Measurements from ENCODE around the gene ZSCAN12.
A peak's percentile ranks its signal among the peaks of the same experiment; 100 is the strongest.

Gene ZSCAN12

DNA sequence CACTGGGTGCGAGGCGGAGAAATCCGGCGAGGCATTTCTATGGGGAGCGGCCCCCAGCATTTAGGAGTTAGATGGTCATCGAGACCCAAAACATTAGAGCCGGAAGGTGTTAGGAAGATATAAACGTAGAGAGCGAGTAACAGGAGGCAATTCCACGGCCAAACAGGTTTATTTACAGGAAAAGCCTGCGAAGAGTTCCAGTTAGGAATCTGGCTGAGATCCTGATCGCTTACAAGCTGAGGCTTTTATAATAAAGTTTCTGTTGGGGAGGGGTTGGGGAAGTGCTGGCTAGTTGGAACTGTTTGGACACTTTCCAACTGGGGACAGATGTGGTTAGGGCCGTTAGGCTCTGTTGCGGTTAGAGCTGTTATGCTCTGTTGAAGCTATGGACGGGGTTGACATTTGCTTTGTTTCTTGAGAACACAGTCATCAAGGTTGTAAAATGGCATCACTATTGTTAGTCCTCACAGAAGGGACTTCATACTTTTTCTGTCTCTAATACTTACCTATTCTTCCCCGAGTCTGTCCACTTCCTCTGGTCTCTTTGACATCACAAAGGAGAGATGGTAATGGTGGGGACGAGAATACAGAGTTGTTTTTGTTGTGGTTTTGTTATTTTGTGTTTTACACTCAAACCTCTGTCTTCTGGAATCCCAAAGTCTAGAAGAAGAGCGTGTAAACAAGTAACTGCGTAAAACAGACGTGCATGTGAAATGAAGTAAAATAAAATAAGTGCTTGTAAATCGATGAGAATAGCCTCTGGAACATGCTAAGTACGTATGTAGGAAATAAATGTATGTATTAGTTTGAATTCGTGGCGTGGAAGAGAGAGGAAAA, 63.0 kb downstream of the ZSCAN12 start:
- no peaks in the 10 kb centered on the region for H3K36me3 ChIP-seq (ENCODE audit: insufficient read depth, low read length)
- H4K20me1 ChIP-seq (ENCODE audit: insufficient read depth, low read length, poor library complexity, severe bottlenecking), result no peaks in the 10 kb centered on the region
- H3F3A ChIP-seq (ENCODE audit: low read depth), result peaks cover 2% of the 10 kb centered on the region; the same call in 1 of the 2 replicates
- H3K79me2 ChIP-seq (ENCODE audit: insufficient read depth, low read length), result peaks cover 16% of the 10 kb centered on the region
- H3K4me3 ChIP-seq (ENCODE audit: low read length, poor library complexity, severe bottlenecking), result peak overlapping the region; percentile 91
- peaks cover 32% of the 10 kb centered on the region for H3K4me1 ChIP-seq (ENCODE audit: insufficient read depth, low read length, poor library complexity, severe bottlenecking)
- TF ChIP-seq EZH2phosphoT487 (IDR thresholded peaks at IDR 0.05; ENCODE audit: borderline replicate concordance), result no peak
- TF ChIP-seq, protein P1, sequence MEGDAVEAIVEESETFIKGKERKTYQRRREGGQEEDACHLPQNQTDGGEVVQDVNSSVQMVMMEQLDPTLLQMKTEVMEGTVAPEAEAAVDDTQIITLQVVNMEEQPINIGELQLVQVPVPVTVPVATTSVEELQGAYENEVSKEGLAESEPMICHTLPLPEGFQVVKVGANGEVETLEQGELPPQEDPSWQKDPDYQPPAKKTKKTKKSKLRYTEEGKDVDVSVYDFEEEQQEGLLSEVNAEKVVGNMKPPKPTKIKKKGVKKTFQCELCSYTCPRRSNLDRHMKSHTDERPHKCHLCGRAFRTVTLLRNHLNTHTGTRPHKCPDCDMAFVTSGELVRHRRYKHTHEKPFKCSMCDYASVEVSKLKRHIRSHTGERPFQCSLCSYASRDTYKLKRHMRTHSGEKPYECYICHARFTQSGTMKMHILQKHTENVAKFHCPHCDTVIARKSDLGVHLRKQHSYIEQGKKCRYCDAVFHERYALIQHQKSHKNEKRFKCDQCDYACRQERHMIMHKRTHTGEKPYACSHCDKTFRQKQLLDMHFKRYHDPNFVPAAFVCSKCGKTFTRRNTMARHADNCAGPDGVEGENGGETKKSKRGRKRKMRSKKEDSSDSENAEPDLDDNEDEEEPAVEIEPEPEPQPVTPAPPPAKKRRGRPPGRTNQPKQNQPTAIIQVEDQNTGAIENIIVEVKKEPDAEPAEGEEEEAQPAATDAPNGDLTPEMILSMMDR (conservative IDR thresholded peaks at IDR 0.05; ENCODE audit: low read length), result no peak
- H3K9me3 ChIP-seq (ENCODE audit: insufficient read depth, low read depth, low read length), result peaks cover 12% of the 10 kb centered on the region; the same call in 1 of the 2 replicates
- H2AFZ ChIP-seq (ENCODE audit: low read length), result no peak overlapping the region
- no peaks in the 10 kb centered on the region for H3K27me3 ChIP-seq (ENCODE audit: insufficient read depth, low read length, poor library complexity, severe bottlenecking)
- no peaks in the 10 kb centered on the region for H3K9me2 ChIP-seq (replicated peaks; ENCODE audit: low read depth, low read length)
- peak overlapping the region; percentile 99 for H3K9ac ChIP-seq (ENCODE audit: low read depth, low read length, poor library complexity, severe bottlenecking)
- H3K4me2 ChIP-seq (ENCODE audit: low read depth, low read length, poor library complexity, severe bottlenecking), result peak overlapping the region; percentile 99

DNA sequence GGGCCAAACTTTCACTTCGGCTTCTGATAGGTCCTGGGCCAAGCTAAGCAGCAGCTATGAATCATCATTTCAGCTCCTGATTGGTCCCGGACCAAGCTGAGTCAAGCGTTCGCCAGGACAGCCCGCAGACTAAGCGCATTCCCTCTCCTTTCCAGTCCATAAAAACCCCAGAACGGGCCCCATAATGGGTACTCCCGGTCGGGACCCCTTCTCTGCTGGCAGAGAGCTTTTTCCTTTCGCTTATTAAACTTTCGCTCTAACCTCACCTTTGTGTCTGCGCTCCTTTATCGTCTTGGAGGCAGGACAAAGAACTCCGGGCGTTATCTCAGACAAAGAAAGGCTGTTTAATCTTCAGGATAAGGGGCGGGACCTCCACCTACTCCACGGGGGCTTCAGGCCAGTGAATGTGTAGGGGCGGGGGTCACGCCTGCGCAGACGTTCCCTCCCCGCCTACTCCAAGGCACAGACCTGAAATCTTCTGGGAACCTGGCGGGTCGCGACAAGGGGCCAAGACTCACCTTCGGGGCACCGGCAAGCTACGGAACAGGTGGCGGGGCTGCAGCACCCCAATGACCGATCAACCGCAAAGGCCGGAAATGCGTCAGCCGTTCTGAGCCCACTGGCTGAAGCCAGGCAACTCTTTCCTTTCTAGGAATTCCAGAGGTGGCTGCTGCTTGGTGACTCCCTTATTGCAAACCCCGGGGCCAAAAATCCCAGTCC, 63.8 kb downstream of the ZSCAN12 start, which contains the start of gene ZSCAN31:
Gene ZSCAN31, minus strand, starts transcription at position 585 of the 720 bp plus-strand sequence. CDS start 6,465 bp downstream, outside the sequence.
- TF ChIP-seq EZH2phosphoT487 (IDR thresholded peaks at IDR 0.05; ENCODE audit: borderline replicate concordance), result no peak
- TF ChIP-seq, protein P1 (conservative IDR thresholded peaks at IDR 0.05; ENCODE audit: low read length), result no peak
- H3K36me3 ChIP-seq (ENCODE audit: insufficient read depth, low read length), result no peaks in the 10 kb centered on the region
- peaks cover 11% of the 10 kb centered on the region; the same call in 1 of the 2 replicates for H3K9me3 ChIP-seq (ENCODE audit: insufficient read depth, low read depth, low read length)
- no peaks in the 10 kb centered on the region for H4K20me1 ChIP-seq (ENCODE audit: insufficient read depth, low read length, poor library complexity, severe bottlenecking)
- peak within 1 kb of the TSS; percentile 99 for H3K4me2 ChIP-seq (ENCODE audit: low read depth, low read length, poor library complexity, severe bottlenecking)
- H3K79me2 ChIP-seq (ENCODE audit: insufficient read depth, low read length), result peaks cover 16% of the 10 kb centered on the region
- peak within 1 kb of the TSS; percentile 99 for H3K9ac ChIP-seq (ENCODE audit: low read depth, low read length, poor library complexity, severe bottlenecking)
- no peaks in the 10 kb centered on the region for H3K9me2 ChIP-seq (replicated peaks; ENCODE audit: low read depth, low read length)
- peaks cover 2% of the 10 kb centered on the region; the same call in 1 of the 2 replicates for H3F3A ChIP-seq (ENCODE audit: low read depth)
- peaks cover 32% of the 10 kb centered on the region for H3K4me1 ChIP-seq (ENCODE audit: insufficient read depth, low read length, poor library complexity, severe bottlenecking)
- peak within 1 kb of the TSS; percentile 57 for H2AFZ ChIP-seq (ENCODE audit: low read length)
- no peaks in the 10 kb centered on the region for H3K27me3 ChIP-seq (ENCODE audit: insufficient read depth, low read length, poor library complexity, severe bottlenecking)
- H3K4me3 ChIP-seq (ENCODE audit: low read length, poor library complexity, severe bottlenecking), result peak within 1 kb of the TSS; percentile 91

DNA sequence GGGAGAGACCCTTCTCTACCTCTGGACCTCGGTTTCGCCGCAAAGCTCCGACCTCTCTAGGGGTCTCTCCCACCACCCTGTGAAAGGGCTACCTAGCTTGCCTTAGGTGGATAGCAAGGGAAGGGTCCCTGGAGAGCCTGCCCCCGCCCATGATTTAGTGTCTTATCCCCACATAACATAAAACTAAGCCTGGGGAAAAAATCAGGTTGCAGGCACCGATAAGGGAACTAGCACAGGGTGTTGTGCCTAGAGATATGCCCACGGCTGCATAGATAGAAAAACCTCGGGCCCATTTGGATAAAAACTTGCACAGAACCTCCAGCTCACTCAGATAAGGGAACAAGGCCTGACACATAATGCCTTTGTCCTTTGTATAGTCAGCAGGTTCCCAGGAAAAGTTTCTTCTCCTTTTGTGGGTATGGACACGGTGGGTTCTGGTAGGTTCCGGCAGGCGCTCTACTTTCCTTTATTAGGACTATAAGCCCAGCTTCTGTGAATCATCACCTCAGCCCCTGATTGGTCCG, 64.4 kb downstream of the ZSCAN12 start:
- peaks cover 16% of the 10 kb centered on the region for H3K79me2 ChIP-seq (ENCODE audit: insufficient read depth, low read length)
- TF ChIP-seq, protein P1 (conservative IDR thresholded peaks at IDR 0.05; ENCODE audit: low read length), result no peak
- TF ChIP-seq EZH2phosphoT487 (IDR thresholded peaks at IDR 0.05; ENCODE audit: borderline replicate concordance), result no peak
- peaks cover 2% of the 10 kb centered on the region; the same call in 1 of the 2 replicates for H3F3A ChIP-seq (ENCODE audit: low read depth)
- H3K4me2 ChIP-seq (ENCODE audit: low read depth, low read length, poor library complexity, severe bottlenecking), result peak overlapping the region; percentile 99
- H3K36me3 ChIP-seq (ENCODE audit: insufficient read depth, low read length), result no peaks in the 10 kb centered on the region
- no peaks in the 10 kb centered on the region for H3K27me3 ChIP-seq (ENCODE audit: insufficient read depth, low read length, poor library complexity, severe bottlenecking)
- peak overlapping the region; percentile 91 for H3K4me3 ChIP-seq (ENCODE audit: low read length, poor library complexity, severe bottlenecking)
- H2AFZ ChIP-seq (ENCODE audit: low read length), result no peak overlapping the region
- no peaks in the 10 kb centered on the region for H3K9me2 ChIP-seq (replicated peaks; ENCODE audit: low read depth, low read length)
- H3K9ac ChIP-seq (ENCODE audit: low read depth, low read length, poor library complexity, severe bottlenecking), result peak overlapping the region; percentile 99
- H3K9me3 ChIP-seq (ENCODE audit: insufficient read depth, low read depth, low read length), result peaks cover 6% of the 10 kb centered on the region; the same call in 1 of the 2 replicates
- no peaks in the 10 kb centered on the region for H4K20me1 ChIP-seq (ENCODE audit: insufficient read depth, low read length, poor library complexity, severe bottlenecking)
- peaks cover 32% of the 10 kb centered on the region for H3K4me1 ChIP-seq (ENCODE audit: insufficient read depth, low read length, poor library complexity, severe bottlenecking)
